HG02610 (cell line): ENCODE results near the gene PRKAG2.
"Not testable (repeated sequence)": the region's sequence is repeated elsewhere in the genome, so short reads cannot be mapped to it uniquely, and the experiment has no call there.

Experiments
- ATAC-seq: cut with Tn5 transposase; IDR thresholded peaks from one replicate; pipeline ENCODE4 v1.9.1; 2021; ENCODE audit warnings: mild to moderate bottlenecking, moderate library complexity; ENCODE audit not compliant: unreplicated experiment

Gene PRKAG2

GRCh38 chr7:151885202-151885580 is 8.3 kb upstream of the PRKAG2 start:
- ATAC-seq = no peak

GRCh38 chr7:151884312-151885201 is 7.6 kb upstream of the PRKAG2 start:
- no peak for ATAC-seq

- ATAC-seq = no peak
Observed at GRCh38 chr7:151883857-151884256, 6.9 kb upstream of the PRKAG2 start.

- ATAC-seq = no peak
Observed at GRCh38 chr7:151882734-151883133, 5.8 kb upstream of the PRKAG2 start.

- ATAC-seq = no peak
Observed at GRCh38 chr7:151880688-151881087, 3.8 kb upstream of the PRKAG2 start.

- no peak for ATAC-seq
Observed at GRCh38 chr7:151877911-151878835, 1.3 kb upstream of the PRKAG2 start.

DNA sequence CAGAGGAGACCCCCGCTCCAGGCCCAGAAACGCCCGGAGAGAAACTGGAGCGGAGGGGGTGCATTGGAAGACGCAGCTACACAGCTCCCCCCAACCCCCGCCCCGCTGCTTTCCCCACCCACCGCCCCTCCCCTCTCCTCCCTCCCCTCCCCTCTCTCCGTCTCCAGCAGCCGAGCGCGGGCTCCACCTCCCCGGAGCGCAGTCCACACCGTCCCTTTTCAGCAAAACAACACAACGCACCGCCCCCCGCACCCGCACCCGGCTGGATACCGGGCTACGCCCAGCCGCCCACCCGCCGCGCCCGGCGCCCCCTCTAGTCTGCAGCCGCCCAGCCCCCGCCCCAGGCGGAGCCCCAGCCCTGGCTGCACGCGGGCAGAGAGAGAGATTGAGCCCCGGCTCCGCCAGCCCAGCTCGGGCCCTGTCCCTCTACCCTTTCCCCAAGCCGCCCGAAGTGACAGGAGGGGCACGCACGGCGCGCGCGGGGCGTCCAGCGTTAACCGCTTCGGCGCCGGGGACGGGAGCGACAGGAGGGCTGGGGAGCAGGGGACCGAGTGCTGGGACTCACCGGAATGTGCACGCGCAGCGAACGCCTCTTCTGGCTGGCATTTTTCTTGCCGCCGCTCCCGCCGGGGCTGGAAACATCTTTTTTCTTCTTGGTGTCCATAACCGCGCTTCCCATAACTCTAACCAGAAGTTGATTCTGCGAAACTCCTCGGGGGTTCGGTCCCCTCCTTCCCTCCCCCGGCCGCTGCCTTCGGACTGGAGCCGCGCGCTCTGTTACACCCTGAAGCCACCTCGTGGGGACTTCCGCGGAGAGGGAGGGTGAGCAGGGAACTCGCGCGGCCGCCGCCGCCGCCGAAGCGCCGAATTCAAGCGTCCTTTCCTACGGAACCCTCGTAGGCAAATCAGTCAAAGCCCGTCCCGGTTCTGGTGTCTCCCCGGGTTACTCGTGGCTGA is 695 bp downstream of the PRKAG2 start:
- ATAC-seq = no peak

DNA sequence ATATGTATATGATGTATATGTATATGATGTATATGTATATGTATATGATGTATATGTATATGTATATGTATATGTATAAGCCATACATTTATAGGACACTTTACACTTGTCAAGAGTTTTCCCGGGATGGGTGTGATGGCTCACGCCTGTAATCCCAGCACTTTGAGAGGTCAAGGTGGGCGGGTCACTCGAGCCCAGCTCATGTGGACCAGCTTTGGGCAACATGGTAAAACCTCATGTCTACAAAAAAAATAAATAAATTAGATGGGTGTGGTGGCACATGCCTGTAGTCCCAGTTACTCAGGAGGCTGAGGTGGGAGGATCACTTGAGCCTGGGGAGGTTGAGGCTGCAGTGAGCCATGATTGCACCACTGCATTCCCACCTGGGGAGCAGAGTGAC is 2.4 kb downstream of the PRKAG2 start:
- not testable (repeated sequence) for ATAC-seq

DNA sequence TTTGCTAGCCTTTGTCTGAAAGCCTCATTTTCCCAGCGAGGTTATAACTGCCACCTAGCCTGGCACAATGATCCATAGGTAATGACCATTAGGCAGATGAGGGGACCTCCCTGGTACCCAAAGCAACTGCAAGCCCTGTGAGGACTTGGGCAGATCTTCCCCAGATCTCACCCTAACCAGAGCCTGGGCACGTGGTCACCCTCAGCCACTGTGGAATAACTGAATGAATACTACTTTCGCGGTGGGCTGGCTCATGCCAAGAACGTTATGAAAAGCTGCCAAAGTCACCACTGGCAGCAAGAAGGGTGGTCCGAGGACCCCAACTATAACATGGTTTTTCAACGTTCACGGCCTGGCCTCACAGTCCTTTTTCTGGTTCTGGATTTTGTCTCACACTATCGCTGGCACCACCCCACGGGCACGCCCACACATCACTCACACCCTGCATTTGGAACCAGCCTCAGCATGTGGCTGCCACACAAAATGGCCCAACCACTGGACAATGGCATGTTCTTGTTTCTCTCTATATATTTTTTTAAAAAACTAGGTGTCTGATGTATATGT is 3.4 kb downstream of the PRKAG2 start:
- ATAC-seq = no peak

GRCh38 chr7:151872531-151873401 is 4.1 kb downstream of the PRKAG2 start:
- no peak for ATAC-seq

GRCh38 chr7:151871904-151872303 is 5.0 kb downstream of the PRKAG2 start:
- ATAC-seq = no peak

DNA sequence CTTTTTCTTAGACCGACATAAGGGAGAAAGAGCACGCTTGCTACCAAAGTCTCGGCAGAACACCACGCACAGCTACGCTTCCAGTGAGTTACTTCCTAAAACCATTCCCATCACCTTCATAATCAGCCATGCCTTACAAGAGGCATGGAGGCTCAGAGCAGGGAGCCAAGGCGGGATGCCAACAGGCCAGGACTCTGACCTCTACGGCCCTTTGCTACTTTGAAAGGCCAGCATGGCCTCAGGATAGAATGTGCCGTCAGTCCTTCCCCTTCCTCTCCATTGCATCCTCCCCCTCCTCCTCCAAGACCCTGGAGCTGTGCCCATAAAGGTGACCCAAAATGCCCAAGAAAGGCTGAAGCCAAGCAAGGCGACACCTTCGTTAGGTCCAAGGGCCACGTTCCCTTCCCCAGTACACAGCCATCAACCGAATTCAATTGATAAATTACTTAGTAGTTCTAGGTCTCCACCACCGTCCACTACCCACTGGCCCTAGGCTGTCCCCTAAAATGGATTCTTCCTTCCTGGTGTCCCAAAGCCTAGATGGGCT is 5.7 kb downstream of the PRKAG2 start:
- no peak for ATAC-seq

GRCh38 chr7:151869968-151870918 is 6.7 kb downstream of the PRKAG2 start:
- ATAC-seq = no peak

DNA sequence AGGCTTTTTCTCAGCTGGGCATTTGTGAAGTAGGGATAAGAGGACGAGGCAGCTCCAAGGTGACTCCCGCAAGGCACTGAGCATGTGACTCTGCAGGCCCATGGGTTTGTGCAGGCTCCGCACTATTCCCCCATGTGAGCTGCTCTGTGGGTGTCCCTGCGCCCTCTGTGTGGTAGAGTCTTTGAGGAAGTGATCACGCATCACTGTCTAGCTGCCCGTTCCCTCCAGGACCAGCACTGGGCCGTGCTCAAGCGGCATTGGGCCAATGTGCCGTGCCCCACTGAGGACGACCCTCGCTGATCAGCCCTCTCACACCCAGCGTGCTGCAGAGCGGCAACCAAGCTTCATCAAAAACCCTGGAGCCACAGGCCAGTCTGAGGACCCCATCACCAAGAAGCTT is 7.5 kb downstream of the PRKAG2 start:
- ATAC-seq = no peak

DNA sequence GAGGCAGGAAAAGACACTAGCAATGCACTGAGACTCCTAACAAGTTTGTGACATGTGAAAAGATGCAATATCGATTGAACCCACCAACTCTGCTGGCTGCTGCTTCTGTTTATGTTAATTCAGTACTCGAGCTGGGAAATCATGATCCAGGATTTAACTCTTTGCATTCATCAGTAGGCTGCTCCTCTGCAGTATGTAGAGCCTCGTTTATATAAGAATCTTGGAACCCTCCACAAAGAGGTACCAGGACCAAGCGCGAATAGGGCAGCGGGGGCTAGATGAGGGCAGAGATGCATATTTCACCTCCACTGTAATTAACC is 7.8 kb downstream of the PRKAG2 start:
- ATAC-seq = no peak

GRCh38 chr7:151868396-151869108 is 8.4 kb downstream of the PRKAG2 start:
- no peak for ATAC-seq

- no peak for ATAC-seq
Observed at GRCh38 chr7:151867912-151868311, 9.0 kb downstream of the PRKAG2 start.
